D341Med (cell line): ENCODE data around the gene TXNDC16.
"Not testable (repeated sequence)": the region's sequence is repeated elsewhere in the genome, so short reads cannot be mapped to it uniquely, and the experiment has no call there.

ENCODE experiments used
- DNase-seq: peaks from one replicate; pipeline ENCODE4 v3.0.0; 2012; ENCODE audit warnings: low spot score

Gene TXNDC16

GRCh38 chr14:52552063-52552988 is at the start of gene TXNDC16, which contains the start of gene GPR137C:
TSS of gene TXNDC16 (minus strand) at chr14:52552505. CDS start at chr14:52543557, 8,948 bp downstream.
TSS of gene GPR137C (plus strand) at chr14:52552836. CDS start at chr14:52553148, 312 bp downstream.
- DNase-seq = peak; percentile 96

- no peak for DNase-seq
Observed at GRCh38 chr14:52599974-52600373, 47.7 kb upstream of the TXNDC16 start.

- no peak for DNase-seq
Observed at GRCh38 chr14:52598568-52598967, 46.3 kb upstream of the TXNDC16 start.

- DNase-seq = no peak
Observed at GRCh38 chr14:52596861-52597260, 44.6 kb upstream of the TXNDC16 start.

- no peak for DNase-seq
Observed at GRCh38 chr14:52596320-52596719, 44.0 kb upstream of the TXNDC16 start.

GRCh38 chr14:52590318-52590717 is 38.0 kb upstream of the TXNDC16 start:
- no peak for DNase-seq

GRCh38 chr14:52589646-52590045 is 37.3 kb upstream of the TXNDC16 start:
- no peak for DNase-seq

- DNase-seq = no peak
Observed at GRCh38 chr14:52583544-52583943, 31.2 kb upstream of the TXNDC16 start.

GRCh38 chr14:52575858-52576257 is 23.6 kb upstream of the TXNDC16 start:
- DNase-seq = no peak

GRCh38 chr14:52568454-52568853 is 16.1 kb upstream of the TXNDC16 start:
- not testable (repeated sequence) for DNase-seq

GRCh38 chr14:52563120-52563519 is 10.8 kb upstream of the TXNDC16 start:
- DNase-seq = no peak

GRCh38 chr14:52558688-52559087 is 6.4 kb upstream of the TXNDC16 start:
- DNase-seq = no peak

- peak; percentile 78 for DNase-seq
Observed at GRCh38 chr14:52553671-52554575, 1.6 kb upstream of the TXNDC16 start.

- DNase-seq = peak; percentile 68
Observed at GRCh38 chr14:52553002-52553670, 831 bp upstream of the TXNDC16 start.

- DNase-seq = no peak
Observed at GRCh38 chr14:52551696-52552062, 626 bp downstream of the TXNDC16 start.

GRCh38 chr14:52551205-52551604 is 1.1 kb downstream of the TXNDC16 start:
- no peak for DNase-seq

GRCh38 chr14:52550661-52551060 is 1.6 kb downstream of the TXNDC16 start:
- no peak for DNase-seq

GRCh38 chr14:52547526-52547925 is 4.8 kb downstream of the TXNDC16 start:
- DNase-seq = no peak

- no peak for DNase-seq
Observed at GRCh38 chr14:52547027-52547426, 5.3 kb downstream of the TXNDC16 start.

GRCh38 chr14:52546318-52546670 is 6.0 kb downstream of the TXNDC16 start:
- no peak for DNase-seq

GRCh38 chr14:52545584-52546317 is 6.6 kb downstream of the TXNDC16 start:
- no peak for DNase-seq
